Subcutaneous abdominal adipose tissue (tissue), 5 donors: Measurements from ENCODE around the gene BTRC.

Experiments
- H3K27ac ChIP-seq: one replicate; pipeline ENCODE4 v1.7.0; 2013; ENCODE audit warnings: low read depth, mild to moderate bottlenecking, inconsistent platforms, low read length, moderate library complexity
- H3K27me3 ChIP-seq, 5 donors: one replicate each; pipeline ENCODE4 v1.7.0; 2013; ENCODE audit warnings: low read length in 5 of 5, inconsistent platforms in 1 of 5; ENCODE audit not compliant: control insufficient read depth in 5 of 5, insufficient read depth in 4 of 5
- H3K36me3 ChIP-seq, 5 donors: one replicate each; pipeline ENCODE4 v1.7.0; 2013; ENCODE audit warnings: low read length in 5 of 5; ENCODE audit not compliant: control insufficient read depth in 5 of 5, insufficient read depth in 5 of 5
- H3K4me1 ChIP-seq, 5 donors: one replicate each; pipeline ENCODE4 v1.7.0; 2013; ENCODE audit warnings: low read length in 5 of 5, mild to moderate bottlenecking in 3 of 5, moderate library complexity in 1 of 5; ENCODE audit not compliant: control insufficient read depth in 5 of 5, insufficient read depth in 5 of 5
- H3K4me3 ChIP-seq, 5 donors: one replicate each; pipeline ENCODE4 v1.7.0; 2013; ENCODE audit warnings: low read length in 5 of 5, low read depth in 1 of 5
- H3K9ac ChIP-seq, 5 donors: one replicate each; pipeline ENCODE4 v1.7.0; 2013; ENCODE audit warnings: low read length in 5 of 5, mild to moderate bottlenecking in 4 of 5, moderate library complexity in 3 of 5
- H3K9me3 ChIP-seq, 5 donors: one replicate each; pipeline ENCODE4 v1.7.0; 2013; ENCODE audit warnings: low read length in 5 of 5; ENCODE audit not compliant: control insufficient read depth in 5 of 5
- donor health status: healthy.
- donor health status: healthy.
- donor health status: healthy.
- donor health status: healthy.
- donor health status: healthy.

BTRC gene

DNA sequence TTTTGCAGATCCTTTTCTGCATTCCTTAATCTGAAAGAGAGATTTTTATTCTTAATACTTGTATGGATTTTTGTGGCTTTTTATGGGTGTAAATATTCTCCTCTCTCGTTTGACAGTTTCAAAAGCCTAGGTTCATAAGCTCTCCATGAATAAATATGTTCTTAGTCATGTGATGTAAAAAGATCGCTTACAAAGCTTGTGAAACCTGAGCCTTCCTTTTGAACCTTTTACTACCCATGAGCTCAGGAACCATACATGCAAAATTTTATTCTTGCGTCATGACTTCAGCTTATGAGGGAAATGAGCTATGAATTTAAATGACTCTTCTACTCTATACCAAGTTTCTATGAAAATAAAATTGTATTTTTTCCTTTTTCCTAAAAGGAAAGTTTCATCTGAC, 135.4 kb downstream of the BTRC start:
- H3K36me3 ChIP-seq = no peaks in the 10 kb centered on the region
- H3K9ac ChIP-seq = no peak overlapping the region
- no peaks in the 10 kb centered on the region for H3K27me3 ChIP-seq
- no peak overlapping the region for H3K4me3 ChIP-seq
- H3K4me1 ChIP-seq = peaks cover 0 to 3% (median 0%) of the 10 kb centered on the region in 5 donors
- no peaks in the 10 kb centered on the region for H3K9me3 ChIP-seq
- no peak overlapping the region for H3K27ac ChIP-seq

DNA sequence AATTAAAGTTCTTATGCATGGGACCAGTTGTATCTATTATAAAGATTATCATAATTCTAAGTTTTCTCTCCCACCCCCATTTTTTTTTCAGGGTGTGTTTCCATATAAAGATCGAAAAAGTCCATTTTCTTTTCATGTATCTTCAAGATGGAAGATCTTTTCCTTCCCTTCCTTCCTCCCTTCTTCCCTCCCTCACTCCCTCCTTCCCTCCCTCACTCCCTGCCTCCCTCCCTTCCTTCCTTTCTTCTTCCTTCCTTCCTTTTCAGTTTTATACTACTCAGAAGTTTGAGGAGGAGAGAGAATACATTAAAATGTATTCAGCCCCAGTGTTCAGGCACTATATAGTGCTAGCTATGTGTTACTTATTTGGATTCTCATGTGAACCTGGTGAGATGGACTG, 136.1 kb downstream of the BTRC start:
- no peak overlapping the region for H3K4me3 ChIP-seq
- H3K36me3 ChIP-seq = no peaks in the 10 kb centered on the region
- H3K27ac ChIP-seq = no peak overlapping the region

DNA sequence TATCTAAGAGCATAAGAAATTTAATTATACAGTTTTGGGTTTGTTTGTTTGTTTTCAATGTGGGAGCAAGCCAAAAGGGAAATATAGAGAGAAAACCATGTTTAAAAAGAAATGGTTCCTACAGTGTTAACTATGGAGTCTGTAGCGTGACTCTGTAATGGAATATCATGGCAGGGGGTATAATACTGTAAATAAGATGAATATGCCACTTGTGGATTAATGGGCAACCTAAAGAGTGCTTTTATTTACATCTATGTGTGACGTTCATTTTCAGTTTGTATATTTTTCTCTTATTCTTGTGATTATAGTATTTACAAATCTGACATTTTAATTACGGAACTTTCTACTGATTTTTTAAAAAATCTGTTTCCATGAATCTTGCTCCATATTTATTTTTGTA, 138.2 kb downstream of the BTRC start:
- no peaks in the 10 kb centered on the region for H3K36me3 ChIP-seq
- H3K9me3 ChIP-seq = no peaks in the 10 kb centered on the region
- no peak overlapping the region for H3K9ac ChIP-seq
- peaks cover 0 to 3% (median 0%) of the 10 kb centered on the region in 5 donors for H3K4me1 ChIP-seq
- no peak overlapping the region for H3K27ac ChIP-seq
- no peak overlapping the region for H3K4me3 ChIP-seq
- no peaks in the 10 kb centered on the region for H3K27me3 ChIP-seq

More for the DNA sequence above, 136.1 kb downstream of the BTRC start:
- Histone ChIP-seq H3K9me3 (no peaks in the 10 kb centered on the region), H3K4me1 (peaks cover 0 to 3% (median 0%) of the 10 kb centered on the region in 5 donors), H3K9ac (no peak overlapping the region), H3K27me3 (no peaks in the 10 kb centered on the region)

- H3K27ac ChIP-seq = no peak overlapping the region
- no peaks in the 10 kb centered on the region for H3K36me3 ChIP-seq
- H3K27me3 ChIP-seq = no peaks in the 10 kb centered on the region
- no peak overlapping the region for H3K9ac ChIP-seq
- peaks cover 0 to 3% (median 0%) of the 10 kb centered on the region in 5 donors for H3K4me1 ChIP-seq
- H3K4me3 ChIP-seq = no peak overlapping the region
- H3K9me3 ChIP-seq = no peaks in the 10 kb centered on the region
Measured at GRCh38 chr10:101492814-101493213, 138.8 kb downstream of the BTRC start.

DNA sequence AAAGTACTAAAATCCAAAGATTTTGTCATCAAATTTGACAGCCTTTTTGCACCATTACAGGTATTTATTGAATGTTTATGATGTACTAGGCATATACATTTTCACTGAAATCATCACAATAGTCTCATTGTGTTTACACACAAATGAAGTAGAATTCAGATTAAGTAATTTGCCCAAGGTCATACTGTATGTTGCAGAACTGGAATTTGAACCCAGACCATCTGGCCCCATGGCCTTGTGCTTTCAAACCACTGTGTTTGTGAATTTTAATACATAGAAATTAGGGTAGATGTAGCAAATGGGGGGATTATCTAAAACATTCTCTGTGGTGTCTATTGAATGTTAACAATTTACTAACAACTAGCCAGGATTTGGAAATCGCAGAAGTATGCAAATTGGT, 139.3 kb downstream of the BTRC start:
- Histone ChIP-seq H3K36me3 (no peaks in the 10 kb centered on the region), H3K4me1 (peaks cover 0 to 3% (median 0%) of the 10 kb centered on the region in 5 donors), H3K4me3 (no peak overlapping the region), H3K27me3 (no peaks in the 10 kb centered on the region), H3K9ac (no peak overlapping the region), H3K27ac (no peak overlapping the region), H3K9me3 (no peaks in the 10 kb centered on the region)

DNA sequence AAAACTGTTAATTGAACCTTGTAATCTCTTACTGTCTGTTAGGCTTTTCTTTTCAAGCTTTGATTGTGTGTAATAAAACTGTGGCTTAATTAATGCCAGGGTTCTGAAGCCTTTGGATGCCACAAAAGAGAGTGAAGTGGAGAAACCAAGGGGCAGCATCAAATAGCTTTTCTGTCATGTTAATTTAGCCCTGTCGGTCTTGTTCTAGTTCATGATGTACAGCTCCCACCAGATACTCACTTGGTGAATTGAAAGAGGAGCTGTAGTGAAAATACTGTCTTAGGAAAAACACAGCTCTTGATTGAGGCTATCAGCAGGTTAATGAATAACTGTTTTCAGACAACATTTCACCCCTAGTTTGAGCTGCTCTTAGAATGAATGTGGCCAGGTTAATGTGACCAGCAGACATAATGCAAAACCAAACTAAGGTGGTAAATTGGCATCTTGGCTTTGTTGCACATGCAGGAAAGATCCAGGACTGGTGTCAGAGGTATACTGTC, 139.9 kb downstream of the BTRC start:
- H3K36me3 ChIP-seq = no peaks in the 10 kb centered on the region
- H3K4me1 ChIP-seq = peaks cover 0 to 3% (median 0%) of the 10 kb centered on the region in 5 donors
- no peak overlapping the region for H3K9ac ChIP-seq
- H3K27ac ChIP-seq = no peak overlapping the region
- H3K27me3 ChIP-seq = no peaks in the 10 kb centered on the region
- H3K4me3 ChIP-seq = no peak overlapping the region
- H3K9me3 ChIP-seq = no peaks in the 10 kb centered on the region

GRCh38 chr10:101494650-101495049, 140.7 kb downstream of the BTRC start:
- Histone ChIP-seq H3K27me3 (no peaks in the 10 kb centered on the region), H3K4me3 (no peak overlapping the region), H3K27ac (no peak overlapping the region), H3K4me1 (peaks cover 0 to 3% (median 0%) of the 10 kb centered on the region in 5 donors), H3K36me3 (no peaks in the 10 kb centered on the region), H3K9ac (no peak overlapping the region), H3K9me3 (no peaks in the 10 kb centered on the region)

DNA sequence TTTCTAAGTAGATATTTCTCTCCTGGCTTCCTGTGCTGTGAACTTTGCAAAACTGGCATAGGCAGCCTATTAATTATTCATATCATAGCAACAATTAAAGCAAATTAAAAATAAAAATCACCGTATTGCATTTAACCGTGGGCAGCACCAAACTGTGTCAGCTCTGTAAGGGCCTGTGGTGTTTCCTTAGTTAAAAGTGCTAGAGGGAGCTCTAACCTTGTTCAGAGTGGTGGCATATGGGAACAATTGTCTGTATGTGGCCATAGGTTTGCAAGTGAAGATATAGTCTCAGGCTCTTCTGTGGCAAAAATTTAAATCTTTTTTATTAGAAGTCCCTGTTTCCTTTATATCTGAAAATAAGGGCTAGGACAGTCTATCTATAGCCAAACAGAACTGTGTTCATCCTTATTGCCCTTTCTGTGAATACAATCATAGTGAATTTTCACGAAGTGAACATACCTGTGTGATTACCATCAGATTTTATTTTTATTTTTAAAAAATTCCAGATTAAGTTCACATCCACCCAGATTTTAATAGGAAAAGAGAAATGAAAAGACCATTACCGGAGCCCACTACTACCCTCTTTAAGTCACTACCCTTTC, 141.5 kb downstream of the BTRC start:
- peaks cover 0 to under 1% (median 0%) of the 10 kb centered on the region in 5 donors for H3K4me1 ChIP-seq
- no peaks in the 10 kb centered on the region for H3K9me3 ChIP-seq
- H3K36me3 ChIP-seq = no peaks in the 10 kb centered on the region
- no peak overlapping the region for H3K27ac ChIP-seq
- H3K4me3 ChIP-seq = no peak overlapping the region
- no peak overlapping the region for H3K9ac ChIP-seq
- no peaks in the 10 kb centered on the region for H3K27me3 ChIP-seq

- no peaks in the 10 kb centered on the region for H3K27me3 ChIP-seq
- no peak overlapping the region for H3K27ac ChIP-seq
- H3K9me3 ChIP-seq = no peaks in the 10 kb centered on the region
- no peak overlapping the region for H3K4me3 ChIP-seq
- no peaks in the 10 kb centered on the region for H3K4me1 ChIP-seq
- no peaks in the 10 kb centered on the region for H3K36me3 ChIP-seq
- no peak overlapping the region for H3K9ac ChIP-seq
Measured at GRCh38 chr10:101504438-101504837, 150.5 kb downstream of the BTRC start.

DNA sequence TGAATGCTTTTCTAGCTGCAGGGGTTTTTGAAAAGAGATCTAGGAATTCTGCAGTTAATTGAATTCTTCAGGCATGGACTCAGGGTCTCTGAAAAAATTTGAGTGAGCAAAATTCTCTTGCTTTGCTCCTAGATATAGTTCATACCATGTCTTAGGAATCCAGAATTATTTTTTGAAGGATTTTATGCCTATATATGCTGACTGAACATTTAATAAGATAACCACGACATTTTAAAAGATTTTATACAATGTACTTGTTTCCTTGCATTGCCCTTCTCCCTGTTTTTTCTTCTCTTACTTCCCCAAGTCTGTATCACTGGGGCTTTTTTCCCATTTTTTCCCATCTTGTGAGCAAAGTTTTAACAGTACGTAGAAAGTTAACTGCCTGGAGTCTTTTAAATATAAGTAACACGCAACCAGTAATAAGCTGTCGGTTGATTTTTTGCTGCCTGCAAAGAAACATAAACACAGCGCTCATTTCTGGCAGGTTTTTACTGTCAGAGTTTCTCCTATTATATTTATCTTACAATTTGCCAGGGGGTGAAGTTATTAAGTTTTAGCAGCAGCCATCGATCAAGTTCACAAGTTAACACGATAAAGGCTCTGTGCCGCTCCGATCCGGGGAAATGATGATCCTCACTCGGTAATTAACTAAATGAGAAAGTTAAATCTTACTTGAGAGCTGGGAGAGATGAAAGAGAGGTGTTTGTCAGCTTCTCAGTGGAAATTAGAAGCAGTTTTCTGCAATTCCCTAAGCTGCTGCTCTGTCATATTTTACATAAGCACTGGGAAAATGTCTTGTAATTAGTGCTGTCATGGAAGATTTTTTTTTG, 153.1 kb downstream of the BTRC start:
- no peak overlapping the region for H3K9ac ChIP-seq
- no peak overlapping the region for H3K27ac ChIP-seq
- H3K4me3 ChIP-seq = no peak overlapping the region
- H3K4me1 ChIP-seq = no peaks in the 10 kb centered on the region
- no peaks in the 10 kb centered on the region for H3K27me3 ChIP-seq
- no peaks in the 10 kb centered on the region for H3K9me3 ChIP-seq
- H3K36me3 ChIP-seq = no peaks in the 10 kb centered on the region
